Progenitor cell of endocrine pancreas (in vitro differentiated cells): Measurements from ENCODE around the gene CASD1. TPM values are rescaled to one million over a fixed set of nuclear protein-coding genes. Genes with fewer than 3 reads are reported as not detected.

Source experiments
- DNase-seq: peaks from one replicate; pipeline ENCODE4 v3.0.0; 2021; ENCODE audit warnings: low spot score; ENCODE audit not compliant: unreplicated experiment
- H3K27ac Mint-ChIP-seq: 2 replicates; pipeline ENCODE4 v1.8.0; 2021; ENCODE audit warnings: mild to moderate bottlenecking, moderate library complexity, mixed read lengths
- H3K27me3 Mint-ChIP-seq: 2 replicates; pipeline ENCODE4 v1.8.0; 2021; ENCODE audit warnings: mixed read lengths
- H3K36me3 Mint-ChIP-seq: 2 replicates; pipeline ENCODE4 v1.8.0; 2022; ENCODE audit warnings: mixed read lengths; ENCODE audit not compliant: insufficient read depth
- H3K4me1 Mint-ChIP-seq: 2 replicates; pipeline ENCODE4 v1.8.0; 2021; ENCODE audit warnings: low read depth, mixed read lengths
- H3K4me3 Mint-ChIP-seq: 2 replicates; pipeline ENCODE4 v1.8.0; 2021; ENCODE audit warnings: low read depth, mild to moderate bottlenecking, moderate library complexity, mixed read lengths
- H3K9me3 Mint-ChIP-seq: 2 replicates; pipeline ENCODE4 v1.8.0; 2021; ENCODE audit warnings: low read depth, mixed read lengths
- total RNA-seq: library from RNA; stranded (reverse); gene quantifications from 2 replicates; pipeline ENCODE4 v1.2.1, GENCODE V29; 2021
- TF ChIP-seq, protein P1 (sequence below): fragments of 200-600 bp; sonication (generic); IDR thresholded peaks from one replicate; pipeline ENCODE4 v1.5.0; 2021; ENCODE audit warnings: antibody characterized with exemption, mild to moderate bottlenecking; ENCODE audit not compliant: unreplicated experiment

The CASD1 gene
- total RNA-seq, 1 donor from 2014 or later = 46.5 TPM

DNA sequence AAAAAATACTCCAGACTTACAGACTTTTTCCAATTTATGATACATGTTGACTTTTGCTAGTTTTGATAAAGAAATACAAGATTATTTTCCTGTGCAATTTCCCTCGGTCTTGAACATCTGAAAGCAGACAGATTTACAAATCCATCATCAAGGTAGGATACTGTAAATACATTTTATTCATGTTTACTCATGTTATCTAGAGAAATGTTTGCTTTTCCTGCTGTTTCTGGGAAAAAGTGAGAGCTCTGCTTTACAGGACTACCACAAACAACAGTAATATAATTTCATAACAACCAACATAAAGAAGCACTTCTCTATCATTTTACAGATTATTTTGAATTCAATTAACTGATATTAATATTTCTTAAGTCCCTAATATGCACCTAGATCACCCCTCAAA lies 31.7 kb upstream of the CASD1 start:
- H3K9me3 Mint-ChIP-seq = no peaks in the 10 kb centered on the region
- TF ChIP-seq, protein P1, sequence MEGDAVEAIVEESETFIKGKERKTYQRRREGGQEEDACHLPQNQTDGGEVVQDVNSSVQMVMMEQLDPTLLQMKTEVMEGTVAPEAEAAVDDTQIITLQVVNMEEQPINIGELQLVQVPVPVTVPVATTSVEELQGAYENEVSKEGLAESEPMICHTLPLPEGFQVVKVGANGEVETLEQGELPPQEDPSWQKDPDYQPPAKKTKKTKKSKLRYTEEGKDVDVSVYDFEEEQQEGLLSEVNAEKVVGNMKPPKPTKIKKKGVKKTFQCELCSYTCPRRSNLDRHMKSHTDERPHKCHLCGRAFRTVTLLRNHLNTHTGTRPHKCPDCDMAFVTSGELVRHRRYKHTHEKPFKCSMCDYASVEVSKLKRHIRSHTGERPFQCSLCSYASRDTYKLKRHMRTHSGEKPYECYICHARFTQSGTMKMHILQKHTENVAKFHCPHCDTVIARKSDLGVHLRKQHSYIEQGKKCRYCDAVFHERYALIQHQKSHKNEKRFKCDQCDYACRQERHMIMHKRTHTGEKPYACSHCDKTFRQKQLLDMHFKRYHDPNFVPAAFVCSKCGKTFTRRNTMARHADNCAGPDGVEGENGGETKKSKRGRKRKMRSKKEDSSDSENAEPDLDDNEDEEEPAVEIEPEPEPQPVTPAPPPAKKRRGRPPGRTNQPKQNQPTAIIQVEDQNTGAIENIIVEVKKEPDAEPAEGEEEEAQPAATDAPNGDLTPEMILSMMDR = no peak
- H3K27ac Mint-ChIP-seq = no peak overlapping the region
- no peak for DNase-seq
- no peaks in the 10 kb centered on the region for H3K36me3 Mint-ChIP-seq
- H3K4me1 Mint-ChIP-seq = peaks cover 4% of the 10 kb centered on the region
- H3K27me3 Mint-ChIP-seq = peaks cover 3% of the 10 kb centered on the region
- no peak overlapping the region for H3K4me3 Mint-ChIP-seq

DNA sequence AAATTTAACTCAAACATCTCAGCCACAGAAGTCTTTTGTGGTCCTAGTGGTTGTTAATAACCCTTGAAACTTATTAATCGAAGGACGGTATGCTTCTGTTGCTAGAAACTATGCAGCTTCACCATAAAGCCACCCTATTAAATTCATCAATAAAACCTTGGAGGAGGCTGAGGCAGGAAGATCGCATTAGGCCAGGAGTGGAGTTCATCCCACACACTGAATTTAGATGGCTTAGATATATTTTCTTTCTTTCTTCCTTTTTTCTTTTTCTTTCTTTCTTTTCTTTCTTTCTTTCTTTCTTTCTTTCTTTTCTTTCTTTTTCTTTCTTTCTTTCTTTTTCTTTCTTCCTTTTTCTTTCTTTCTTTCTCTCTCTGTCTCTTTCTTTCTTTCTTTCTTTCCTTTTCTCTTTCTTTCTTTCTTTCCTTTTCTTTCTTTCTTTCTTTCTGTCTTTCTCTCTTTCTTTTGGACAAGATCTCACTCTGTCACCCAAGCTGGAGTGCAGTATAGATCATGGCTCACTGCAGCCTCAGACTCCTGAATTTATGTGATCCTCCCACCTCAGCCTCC lies 30.9 kb upstream of the CASD1 start:
- Mint-ChIP-seq H3K9me3 (no peaks in the 10 kb centered on the region), H3K27me3 (peaks cover 3% of the 10 kb centered on the region)
- TF ChIP-seq, protein P1 = no peak

DNA sequence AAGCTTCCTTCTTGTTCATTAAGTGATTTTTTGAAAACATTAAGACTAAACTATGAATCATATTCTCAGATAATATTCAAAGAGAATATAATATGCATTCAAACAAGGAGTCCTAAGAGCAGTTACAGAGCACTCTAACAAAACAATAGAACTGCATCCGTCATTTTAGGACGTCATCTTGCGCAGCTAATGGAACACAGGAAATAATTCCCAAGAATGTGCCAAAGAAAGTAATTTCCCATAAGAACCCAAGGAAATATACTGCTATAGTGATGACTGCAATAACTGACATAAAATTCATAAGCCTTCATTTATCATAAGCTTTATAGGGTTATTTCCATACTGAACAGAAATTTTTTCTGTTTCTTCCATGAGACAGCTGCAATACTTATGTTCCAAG lies 28.3 kb upstream of the CASD1 start:
- H3K9me3 Mint-ChIP-seq = no peaks in the 10 kb centered on the region

More for the DNA sequence above, 30.9 kb upstream of the CASD1 start:
- DNase-seq = no peak
- H3K4me3 Mint-ChIP-seq = no peak overlapping the region
- H3K4me1 Mint-ChIP-seq = peaks cover 4% of the 10 kb centered on the region
- no peak overlapping the region for H3K27ac Mint-ChIP-seq
- H3K36me3 Mint-ChIP-seq = no peaks in the 10 kb centered on the region

DNA sequence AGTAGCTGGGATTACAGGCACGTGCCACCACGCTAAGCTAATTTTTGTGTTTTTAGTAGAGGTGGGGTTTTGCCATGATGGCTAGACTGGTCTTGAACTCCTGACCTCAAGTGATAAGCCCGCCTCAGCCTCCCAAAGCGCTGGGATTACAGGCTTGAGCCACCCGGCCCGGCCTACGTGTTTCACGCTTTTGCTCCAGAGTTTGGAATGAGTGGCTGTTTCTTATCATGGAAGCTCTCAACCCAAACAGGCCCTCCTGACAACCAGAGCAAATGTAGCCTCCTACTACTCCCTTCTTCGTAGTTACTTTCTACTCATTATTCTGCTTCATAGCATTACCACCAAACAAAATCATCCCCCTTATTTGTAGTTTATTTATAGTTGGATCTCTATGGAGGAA lies 26.8 kb upstream of the CASD1 start:
- Mint-ChIP-seq H3K9me3 (peaks cover 1% of the 10 kb centered on the region), H3K4me1 (peaks cover under 1% of the 10 kb centered on the region), H3K36me3 (no peaks in the 10 kb centered on the region), H3K27ac (no peak overlapping the region), H3K27me3 (no peaks in the 10 kb centered on the region), H3K4me3 (no peak overlapping the region)
- no peak for DNase-seq
- TF ChIP-seq, protein P1 = no peak

More for the DNA sequence above, 28.3 kb upstream of the CASD1 start:
- no peak overlapping the region for H3K4me3 Mint-ChIP-seq
- no peaks in the 10 kb centered on the region for H3K27me3 Mint-ChIP-seq
- H3K27ac Mint-ChIP-seq = no peak overlapping the region
- peaks cover 4% of the 10 kb centered on the region for H3K4me1 Mint-ChIP-seq
- no peaks in the 10 kb centered on the region for H3K36me3 Mint-ChIP-seq
- TF ChIP-seq, protein P1 = no peak
- no peak for DNase-seq

DNA sequence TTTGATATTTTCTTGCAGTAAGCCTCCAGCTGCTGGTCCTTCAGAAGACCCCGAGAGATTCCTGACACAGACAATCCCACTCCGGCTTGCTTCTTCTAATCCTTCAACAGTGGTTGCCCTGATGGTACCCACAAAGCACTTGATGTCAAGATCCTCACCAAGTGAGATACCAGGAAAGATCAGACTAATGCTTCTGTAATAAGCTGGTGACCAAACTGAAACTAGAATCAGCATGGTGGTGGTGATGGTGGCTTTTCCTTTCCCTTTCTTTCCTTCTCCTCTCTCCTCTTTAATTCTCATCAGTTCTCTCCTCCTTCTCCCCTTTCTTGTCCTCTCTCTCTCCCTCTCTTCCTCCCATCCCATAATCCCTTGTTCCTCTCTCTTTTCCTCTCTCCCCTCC lies 25.8 kb upstream of the CASD1 start:
- TF ChIP-seq, protein P1 = no peak
- Mint-ChIP-seq H3K9me3 (peaks cover 3% of the 10 kb centered on the region), H3K27ac (no peak overlapping the region), H3K4me3 (no peak overlapping the region), H3K36me3 (no peaks in the 10 kb centered on the region), H3K4me1 (no peaks in the 10 kb centered on the region), H3K27me3 (no peaks in the 10 kb centered on the region)
- DNase-seq = no peak
